PC-3 (cell line): ENCODE measurements around the gene GALNT10. TPM values are rescaled to one million over a fixed set of nuclear protein-coding genes. Genes with fewer than 3 reads are reported as not detected.

ENCODE experiments used
- ATAC-seq: fragments of 200-7000 bp; cut with Tn5 transposase; 2 replicates; pipeline ENCODE4 v1.9.1; 2020; ENCODE audit warnings: mild to moderate bottlenecking, moderate library complexity
- BruUV-seq: library from RNA; stranded (reverse); fragments of 400-500 nt; replicated peaks from 2 replicates; lab custom pipeline; 2021; lab: Mats Ljungman, UMichigan
- CTCF ChIA-PET: fragments of 300-600 bp; sonication (Branson Sonifier 250); formaldehyde crosslinking; loops from one replicate; lab custom pipeline; 2022; ENCODE audit warnings: antibody characterized with exemption; lab: Charles Lee
- POLR2A ChIA-PET: fragments of 300-600 bp; sonication (Branson Sonifier 250); formaldehyde crosslinking; loops from one replicate; lab custom pipeline; 2022; ENCODE audit warnings: antibody characterized with exemption; ENCODE audit not compliant: unreplicated experiment; lab: Charles Lee
- DNase-seq: peaks from one replicate; pipeline ENCODE4 v3.0.0-alpha.2; 2015
- H2AFZ ChIP-seq: fragments of 300-600 bp; sonication (generic); 2 replicates; pipeline ENCODE4 v1.6.0; 2016; ENCODE audit warnings: antibody characterized with exemption, low read length
- H3F3A ChIP-seq: fragments of 300-600 bp; sonication (generic); one replicate; pipeline ENCODE4 v1.6.0; 2017; ENCODE audit warnings: antibody characterized with exemption, low read length, control low read depth, mild to moderate bottlenecking; ENCODE audit not compliant: unreplicated experiment
- H3K27ac ChIP-seq: fragments of 300-600 bp; sonication (generic); 2 replicates; pipeline ENCODE4 v1.5.1; 2016; ENCODE audit warnings: mild to moderate bottlenecking, low read length
- H3K27me3 ChIP-seq: fragments of 300-600 bp; sonication (generic); 2 replicates; pipeline ENCODE4 v1.6.1; 2016; ENCODE audit warnings: low read length, mixed read lengths
- H3K36me3 ChIP-seq: fragments of 300-600 bp; sonication (generic); 2 replicates; pipeline ENCODE4 v1.6.1; 2016; ENCODE audit warnings: low read depth, mixed run types, low read length, mixed read lengths
- H3K4me1 ChIP-seq: fragments of 300-600 bp; sonication (generic); 2 replicates; pipeline ENCODE4 v1.5.1; 2016; ENCODE audit warnings: low read length; ENCODE audit not compliant: insufficient read depth
- H3K4me2 ChIP-seq: fragments of 300-600 bp; sonication (generic); 2 replicates; pipeline ENCODE4 v1.6.0; 2016; ENCODE audit warnings: low read length
- H3K4me3 ChIP-seq: fragments of 300-600 bp; sonication (generic); 2 replicates; pipeline ENCODE4 v1.5.1; 2016; ENCODE audit warnings: mild to moderate bottlenecking, low read length, mixed read lengths
- H3K79me2 ChIP-seq: fragments of 300-600 bp; sonication (generic); 2 replicates; pipeline ENCODE4 v1.6.1; 2017; ENCODE audit warnings: low read length, mixed read lengths
- H3K9ac ChIP-seq: fragments of 300-600 bp; sonication (generic); 2 replicates; pipeline ENCODE4 v1.6.0; 2016; ENCODE audit warnings: mild to moderate bottlenecking, low read length
- H3K9me2 ChIP-seq: fragments of 300-600 bp; sonication (generic); replicated peaks from 2 replicates; pipeline ENCODE4 v1.6.1; 2016; ENCODE audit warnings: mixed run types, low read length, mixed read lengths
- H3K9me3 ChIP-seq: fragments of 300-600 bp; sonication (generic); 2 replicates; pipeline ENCODE4 v1.6.1; 2016; ENCODE audit warnings: low read length, mixed read lengths
- H4K20me1 ChIP-seq: fragments of 300-600 bp; sonication (generic); 2 replicates; pipeline ENCODE4 v1.6.1; 2016; ENCODE audit warnings: low read length, mixed read lengths
- EZH2 ChIP-seq: fragments of 300-600 bp; sonication (generic); IDR thresholded peaks from one replicate; pipeline ENCODE4 v1.6.1; 2017; ENCODE audit warnings: antibody characterized with exemption, mild to moderate bottlenecking, low read length; ENCODE audit not compliant: unreplicated experiment
- EZH2phosphoT487 ChIP-seq: fragments of 300-600 bp; sonication (generic); IDR thresholded peaks from 2 replicates; pipeline ENCODE4 v1.6.1; 2018; ENCODE audit warnings: mild to moderate bottlenecking, antibody characterized with exemption, low read length, borderline replicate concordance
- intact Hi-C: fragments of 100-400 bp; cut with micrococcal nuclease; formaldehyde crosslinking; loops from 2 replicates; pipeline ENCODE4 v1.9.0; 2023
- total RNA-seq: library from RNA; depleted of rRNA; stranded (reverse); fragments of >200 nt; gene quantifications from 2 replicates; pipeline ENCODE4 v1.2.3, GENCODE V29; 2014
- TF ChIP-seq, protein P1 (sequence below): fragments of 300-600 bp; sonication (generic); conservative IDR thresholded peaks from 2 replicates; pipeline ENCODE4 v1.5.1; 2017; ENCODE audit warnings: antibody characterized with exemption, low read depth, mild to moderate bottlenecking, low read length

The GALNT10 gene
- total RNA-seq, 1 experiment from 2014 or later, result 46.2 TPM

DNA sequence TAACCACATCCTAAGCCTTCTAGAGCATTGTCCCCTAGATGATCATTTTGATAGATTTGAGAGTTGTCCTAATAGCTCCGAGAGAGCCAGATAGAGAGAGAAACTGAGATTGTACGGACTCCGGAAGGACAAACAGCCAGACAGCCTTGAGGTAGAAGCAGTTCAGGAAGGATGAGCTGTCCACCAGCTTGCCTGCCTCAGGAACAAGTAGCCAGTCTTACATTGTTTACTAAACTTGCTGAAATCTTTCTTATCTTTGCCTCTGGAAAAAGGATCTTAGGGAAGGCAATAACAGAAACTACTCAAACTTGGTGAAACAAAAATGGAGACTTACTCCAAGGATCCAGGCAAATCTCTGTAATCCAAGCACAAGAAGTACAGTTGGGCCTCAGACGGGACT lies 216.3 kb downstream of the GALNT10 start:
- intact Hi-C loops, result loop anchor here (1.0 to 10.0 kb wide), 5 partner anchors 39 to 335 kb away; no protein-coding TSS in a partner anchor
- ChIA-PET POLR2A (no interaction called here), CTCF (no interaction called here)
- BruUV-seq, result no TSS peak
- Histone ChIP-seq H4K20me1 (no peaks in the 10 kb centered on the region), H2AFZ (no peak overlapping the region), H3K4me2 (no peak overlapping the region), H3K9me2 (no peaks in the 10 kb centered on the region), H3K27ac (0 out of 2 replicates have a peak overlapping the region, but pooled peaks have one; percentile 11), H3K9ac (no peak overlapping the region), H3K36me3 (no peaks in the 10 kb centered on the region; the same call in 1 of the 2 replicates), H3K27me3 (no peaks in the 10 kb centered on the region), H3K4me3 (no peak overlapping the region), H3K9me3 (no peaks in the 10 kb centered on the region), H3F3A (no peaks in the 10 kb centered on the region), H3K4me1 (peaks cover 23% of the 10 kb centered on the region), H3K79me2 (no peaks in the 10 kb centered on the region)
- DNase-seq (no peak), ATAC-seq (no peak)
- TF ChIP-seq, protein P1, sequence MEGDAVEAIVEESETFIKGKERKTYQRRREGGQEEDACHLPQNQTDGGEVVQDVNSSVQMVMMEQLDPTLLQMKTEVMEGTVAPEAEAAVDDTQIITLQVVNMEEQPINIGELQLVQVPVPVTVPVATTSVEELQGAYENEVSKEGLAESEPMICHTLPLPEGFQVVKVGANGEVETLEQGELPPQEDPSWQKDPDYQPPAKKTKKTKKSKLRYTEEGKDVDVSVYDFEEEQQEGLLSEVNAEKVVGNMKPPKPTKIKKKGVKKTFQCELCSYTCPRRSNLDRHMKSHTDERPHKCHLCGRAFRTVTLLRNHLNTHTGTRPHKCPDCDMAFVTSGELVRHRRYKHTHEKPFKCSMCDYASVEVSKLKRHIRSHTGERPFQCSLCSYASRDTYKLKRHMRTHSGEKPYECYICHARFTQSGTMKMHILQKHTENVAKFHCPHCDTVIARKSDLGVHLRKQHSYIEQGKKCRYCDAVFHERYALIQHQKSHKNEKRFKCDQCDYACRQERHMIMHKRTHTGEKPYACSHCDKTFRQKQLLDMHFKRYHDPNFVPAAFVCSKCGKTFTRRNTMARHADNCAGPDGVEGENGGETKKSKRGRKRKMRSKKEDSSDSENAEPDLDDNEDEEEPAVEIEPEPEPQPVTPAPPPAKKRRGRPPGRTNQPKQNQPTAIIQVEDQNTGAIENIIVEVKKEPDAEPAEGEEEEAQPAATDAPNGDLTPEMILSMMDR, result no peak
- TF ChIP-seq EZH2 (no peak), EZH2phosphoT487 (no peak)

DNA sequence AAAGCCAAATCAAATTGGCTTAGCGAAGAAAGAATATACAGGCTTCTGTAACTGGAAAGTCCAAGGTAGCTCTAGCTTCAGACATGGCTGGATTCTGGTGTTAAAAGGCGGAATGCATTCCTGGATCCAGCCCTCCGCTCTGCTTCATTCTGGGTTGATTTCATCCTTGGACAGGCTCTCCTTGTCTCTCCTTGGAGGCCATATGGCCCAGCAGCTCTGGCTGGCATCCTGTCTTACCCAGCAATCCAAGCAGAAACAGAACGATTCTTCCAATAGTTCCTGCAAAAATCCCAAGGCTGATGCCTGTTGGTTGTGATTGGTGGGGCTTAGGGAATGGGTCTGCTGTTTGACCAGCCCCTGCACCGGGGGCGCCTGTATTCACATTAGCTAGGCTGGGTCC lies 218.3 kb downstream of the GALNT10 start:
- no peaks in the 10 kb centered on the region for H3K79me2 ChIP-seq
- H3K9me2 ChIP-seq, result no peaks in the 10 kb centered on the region
- intact Hi-C loops, result loop anchor here (10.0 kb wide), 1 partner anchor 74 kb away; no protein-coding TSS in a partner anchor
- ATAC-seq (no peak), DNase-seq (no peak)
- no peaks in the 10 kb centered on the region; the same call in 1 of the 2 replicates for H3K36me3 ChIP-seq
- no peak overlapping the region for H3K4me2 ChIP-seq
- H3K27ac ChIP-seq, result no peak overlapping the region
- no peak overlapping the region for H3K4me3 ChIP-seq
- H3K27me3 ChIP-seq, result no peaks in the 10 kb centered on the region
- H3K9ac ChIP-seq, result no peak overlapping the region
- H3F3A ChIP-seq, result no peaks in the 10 kb centered on the region
- no TSS peak for BruUV-seq
- H3K4me1 ChIP-seq, result peaks cover 23% of the 10 kb centered on the region
- H2AFZ ChIP-seq, result no peak overlapping the region
- H4K20me1 ChIP-seq, result no peaks in the 10 kb centered on the region
- CTCF ChIA-PET, result no interaction called here
- no peak for TF ChIP-seq EZH2phosphoT487
- TF ChIP-seq, protein P1, result no peak
- no peak for TF ChIP-seq EZH2
- H3K9me3 ChIP-seq, result no peaks in the 10 kb centered on the region
- POLR2A ChIA-PET, result no interaction called here

DNA sequence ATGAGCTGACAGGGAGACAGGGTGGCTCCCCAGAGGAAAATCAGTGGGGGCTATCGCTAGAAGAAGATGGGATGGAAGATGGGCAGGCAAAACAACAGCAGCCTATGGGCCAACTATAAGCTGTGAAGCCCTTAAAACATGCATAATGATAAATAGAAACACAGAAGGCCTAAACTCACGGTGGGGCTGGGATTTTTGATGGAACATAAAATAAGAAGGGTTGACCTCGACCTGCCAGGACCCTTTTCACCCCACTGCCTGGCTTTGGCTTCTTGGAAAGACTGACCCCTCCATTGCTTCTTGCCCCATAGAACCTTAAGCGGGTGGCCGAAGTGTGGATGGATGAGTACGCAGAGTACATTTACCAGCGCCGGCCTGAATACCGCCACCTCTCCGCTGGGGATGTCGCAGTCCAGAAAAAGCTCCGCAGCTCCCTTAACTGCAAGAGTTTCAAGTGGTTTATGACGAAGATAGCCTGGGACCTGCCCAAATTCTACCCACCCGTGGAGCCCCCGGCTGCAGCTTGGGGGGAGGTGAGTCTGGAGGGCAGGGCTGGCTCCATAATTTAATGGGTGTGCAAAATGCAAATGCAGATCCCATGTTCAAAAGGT lies 218.8 kb downstream of the GALNT10 start:
- intact Hi-C loops, result loop anchor here (10.0 kb wide), 1 partner anchor 75 kb away; no protein-coding TSS in a partner anchor
- TF ChIP-seq EZH2phosphoT487, result no peak
- no peak for TF ChIP-seq EZH2
- TF ChIP-seq, protein P1, result no peak
- Histone ChIP-seq H3K27ac (no peak overlapping the region), H3K9me3 (no peaks in the 10 kb centered on the region), H3K27me3 (no peaks in the 10 kb centered on the region), H3K9ac (no peak overlapping the region), H2AFZ (no peak overlapping the region), H3F3A (no peaks in the 10 kb centered on the region), H3K79me2 (no peaks in the 10 kb centered on the region), H4K20me1 (no peaks in the 10 kb centered on the region), H3K4me1 (peaks cover 23% of the 10 kb centered on the region), H3K4me3 (no peak overlapping the region), H3K9me2 (no peaks in the 10 kb centered on the region), H3K36me3 (no peaks in the 10 kb centered on the region; the same call in 1 of the 2 replicates), H3K4me2 (no peak overlapping the region)
- no peak for ATAC-seq
- ChIA-PET POLR2A (no interaction called here), CTCF (no interaction called here)
- BruUV-seq, result no TSS peak
- no peak for DNase-seq
